Astrocyte of the hippocampus (primary cell): Measurements from ENCODE around the gene NOL6.
"Not testable (repeated sequence)": the region's sequence is repeated elsewhere in the genome, so short reads cannot be mapped to it uniquely, and the experiment has no call there.

Source experiments
- DNase-seq: peaks from one replicate; pipeline ENCODE4 v3.0.0; 2011; ENCODE audit warnings: low read depth, low spot score

NOL6 gene

DNA sequence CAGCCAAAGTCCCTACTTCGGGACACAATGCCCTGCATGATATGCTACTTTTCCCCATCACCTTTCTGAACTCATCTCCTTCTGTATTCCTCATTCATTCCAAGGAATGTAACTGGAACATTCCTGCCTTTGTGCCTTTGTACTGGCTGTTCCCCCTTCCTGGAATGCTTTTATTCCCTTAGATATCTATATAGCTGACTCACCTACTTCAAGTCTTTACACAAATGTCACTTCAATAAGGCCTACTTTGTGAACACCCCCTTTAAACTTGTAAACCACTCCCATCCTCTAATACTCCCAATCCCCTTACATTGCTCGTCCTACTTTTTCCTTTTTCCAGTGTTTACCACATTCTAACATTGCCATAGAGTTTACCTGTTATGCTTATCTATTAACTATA lies 2.4 kb downstream of the NOL6 start:
- DNase-seq, result peak; percentile 75

DNA sequence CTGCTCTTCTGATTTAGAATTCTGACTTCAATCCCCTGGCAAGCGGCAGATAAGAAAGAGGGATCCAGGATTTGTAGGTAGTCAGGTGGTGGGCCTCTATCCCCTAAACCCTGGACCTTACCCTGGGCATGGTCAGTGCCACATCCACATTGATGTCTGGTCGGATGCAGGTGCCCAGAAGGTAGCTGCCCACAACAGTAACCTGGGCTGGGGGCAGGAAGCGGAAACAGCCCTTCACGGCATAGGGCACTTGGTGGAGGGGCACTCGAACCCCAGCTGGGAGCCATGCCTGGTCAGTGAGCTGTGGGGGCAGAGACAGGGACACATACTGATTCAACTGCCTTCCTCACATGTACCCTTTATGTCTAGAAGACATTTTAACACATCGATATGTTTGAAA lies 3.8 kb downstream of the NOL6 start:
- DNase-seq, result no peak

DNA sequence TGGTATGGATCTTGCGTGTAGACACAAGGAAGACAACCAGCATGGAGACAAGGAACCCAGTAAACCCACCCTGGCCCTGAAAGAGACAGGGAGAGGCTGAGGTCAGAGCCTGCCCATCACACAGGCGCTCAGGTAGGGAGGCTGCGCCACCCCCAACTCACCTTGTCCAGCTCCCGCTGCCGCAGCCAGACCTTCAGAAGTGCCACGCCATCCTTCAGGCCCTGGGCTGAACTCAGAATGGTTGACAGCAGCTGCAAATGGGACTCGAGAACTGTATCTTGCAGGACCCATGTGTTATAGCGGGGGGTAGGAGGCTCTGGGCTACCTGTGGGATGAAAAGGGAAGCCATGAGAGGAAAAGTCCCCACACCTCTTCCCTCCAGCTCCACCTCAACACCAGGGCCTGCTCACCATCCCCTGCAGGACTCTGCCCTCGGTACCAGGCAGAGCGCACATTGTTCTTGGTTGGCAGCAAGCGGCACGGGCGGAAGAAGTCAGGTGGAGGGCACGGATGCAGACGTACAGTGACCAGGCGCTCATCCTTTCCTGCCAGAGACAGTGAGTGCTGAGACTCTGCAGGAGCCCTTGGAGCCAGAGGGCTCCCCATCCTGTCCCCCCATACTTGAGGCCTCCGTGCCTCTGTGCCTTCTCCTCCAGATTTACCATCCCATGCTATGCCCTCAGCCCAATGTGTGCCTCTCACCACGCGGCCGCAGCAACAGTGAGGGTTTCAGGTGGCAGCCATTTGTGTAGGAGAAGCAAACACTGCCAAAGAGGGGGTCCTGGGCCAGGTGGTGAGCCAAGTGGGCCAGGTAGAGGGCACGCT lies 4.7 kb downstream of the NOL6 start:
- no peak for DNase-seq

DNA sequence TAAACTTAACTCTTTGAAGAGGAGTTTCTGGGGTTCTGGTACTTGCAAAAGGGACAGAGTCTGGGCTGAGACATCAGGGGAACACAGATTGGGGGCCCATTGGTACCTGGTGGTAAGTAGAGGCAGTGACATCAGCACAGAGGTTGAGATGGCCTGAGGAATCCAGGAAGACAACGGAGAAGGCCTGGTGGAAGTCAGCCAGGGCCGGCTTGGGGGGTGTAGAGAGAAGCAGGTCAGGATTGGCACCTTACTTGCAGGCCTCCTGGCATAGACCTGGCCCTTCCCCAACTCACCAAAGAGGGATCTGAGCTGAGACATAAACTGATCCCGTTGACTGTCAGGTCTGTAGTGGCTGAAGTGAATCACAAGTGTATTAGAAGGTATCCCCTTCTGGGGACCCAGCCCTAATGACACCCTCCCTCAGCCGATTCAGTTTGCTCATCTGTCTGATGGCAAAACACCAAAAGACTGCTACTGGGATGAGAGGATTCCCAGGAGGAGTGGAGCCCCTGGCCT lies 5.5 kb downstream of the NOL6 start:
- no peak for DNase-seq

DNA sequence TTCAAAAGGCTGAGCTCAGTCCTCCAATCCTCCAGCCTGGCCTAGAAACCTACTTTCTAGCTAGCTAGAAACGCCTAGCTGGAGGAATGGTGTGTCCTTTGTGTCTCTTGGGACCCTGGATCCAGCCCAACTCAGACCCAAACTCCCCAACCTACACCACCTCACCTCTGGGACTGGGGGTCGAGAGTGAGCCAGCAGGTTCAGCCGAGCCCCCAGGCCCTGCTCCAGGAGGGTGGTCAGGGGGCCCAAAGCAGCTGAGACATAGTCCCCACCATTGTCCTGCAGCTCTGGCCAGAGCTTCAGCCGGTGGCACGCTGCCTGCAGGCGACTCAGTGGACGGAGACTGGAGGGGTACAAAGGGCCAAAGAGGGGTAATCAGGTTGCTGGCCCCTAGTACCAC lies 6.2 kb downstream of the NOL6 start:
- no peak for DNase-seq

DNA sequence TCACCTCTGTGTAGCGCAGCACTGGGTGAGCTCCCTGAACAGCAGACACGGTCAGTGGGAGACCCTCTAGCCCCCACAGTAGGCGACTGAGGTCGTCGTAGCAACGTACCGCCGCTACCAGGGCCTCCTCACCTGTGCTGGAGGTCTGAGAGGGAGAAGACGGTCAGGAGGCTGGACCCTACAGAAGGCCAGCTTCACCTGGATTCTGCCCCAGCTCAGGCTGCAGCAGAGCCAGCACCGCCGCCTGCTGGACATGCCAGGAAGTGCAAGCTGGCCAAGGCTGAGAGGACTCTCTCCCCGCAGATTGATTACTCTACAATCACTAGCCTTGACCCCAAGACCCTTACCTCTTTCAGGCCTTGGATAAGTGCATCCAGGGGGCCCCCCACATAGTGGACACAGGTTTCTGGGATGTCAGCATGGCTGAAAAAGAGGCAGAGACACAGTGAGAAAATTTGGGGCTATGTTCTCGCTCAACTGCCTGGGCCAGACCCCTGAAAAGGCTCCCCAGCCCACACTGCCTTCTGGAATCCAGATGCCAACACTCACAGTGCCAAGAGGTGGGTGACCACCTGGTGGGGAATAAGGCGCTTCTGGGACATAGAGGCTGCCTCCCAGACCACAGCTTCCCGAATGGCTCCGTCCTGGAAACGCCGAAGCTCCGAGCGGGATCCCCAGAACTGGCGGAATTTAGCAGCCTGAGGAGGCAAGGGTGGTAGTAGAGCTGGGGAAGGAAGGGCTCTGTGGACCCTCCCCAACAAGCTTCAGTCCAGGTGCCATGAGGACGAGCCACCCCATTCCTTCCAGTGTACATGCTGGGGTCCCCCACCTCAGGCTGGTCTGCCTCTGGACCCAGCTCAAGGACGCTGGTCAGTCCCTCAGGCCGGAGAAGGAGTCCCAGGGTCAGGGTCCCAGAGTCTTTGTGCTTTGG lies 6.9 kb downstream of the NOL6 start:
- peak; percentile 70 for DNase-seq

DNA sequence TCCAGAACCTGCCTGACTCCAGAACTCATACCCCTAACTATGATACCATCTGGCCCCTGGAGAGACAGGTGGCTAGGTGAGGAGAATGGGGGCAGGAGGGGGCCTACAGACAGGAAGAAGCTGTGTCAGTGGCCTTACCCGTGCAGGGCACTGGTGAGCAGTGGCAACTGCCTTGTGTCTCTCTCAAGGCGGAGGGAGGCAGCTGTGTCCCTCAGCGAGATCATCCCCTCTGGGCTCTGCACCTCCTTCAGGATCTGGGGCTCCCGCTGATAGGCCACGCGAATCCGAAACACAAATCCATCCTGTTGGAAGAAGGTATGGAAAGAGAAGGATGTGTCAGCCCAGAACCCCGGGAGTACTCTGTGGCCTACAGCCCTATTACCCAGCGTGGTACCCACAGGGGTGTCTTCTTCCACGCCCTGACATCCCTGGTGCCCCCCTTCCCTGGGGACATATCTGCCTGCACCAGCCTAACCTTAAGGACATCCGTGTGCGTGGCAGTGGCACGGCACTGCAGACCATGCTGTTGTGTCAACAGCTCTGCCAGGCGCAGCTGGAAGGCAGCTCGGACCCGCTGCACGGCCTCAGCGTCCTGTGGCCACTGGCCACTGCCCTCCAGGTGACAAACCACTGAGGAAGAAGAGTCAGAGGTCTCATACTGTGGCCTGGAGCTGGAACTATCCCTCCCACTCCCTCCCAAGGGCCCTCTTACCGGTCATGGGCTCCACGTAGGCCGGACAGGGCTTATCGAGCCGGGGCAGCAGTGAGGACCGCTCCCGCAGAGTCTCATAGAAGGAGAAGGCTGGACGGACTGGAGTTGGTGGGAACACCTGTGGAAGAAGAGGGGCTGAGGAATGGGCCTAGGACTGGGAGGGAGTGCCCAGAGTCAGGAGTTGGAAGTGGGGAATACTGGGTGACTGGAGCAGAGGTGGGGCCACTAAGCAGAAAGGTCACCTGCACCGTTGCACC lies 7.8 kb downstream of the NOL6 start:
- DNase-seq, result no peak

DNA sequence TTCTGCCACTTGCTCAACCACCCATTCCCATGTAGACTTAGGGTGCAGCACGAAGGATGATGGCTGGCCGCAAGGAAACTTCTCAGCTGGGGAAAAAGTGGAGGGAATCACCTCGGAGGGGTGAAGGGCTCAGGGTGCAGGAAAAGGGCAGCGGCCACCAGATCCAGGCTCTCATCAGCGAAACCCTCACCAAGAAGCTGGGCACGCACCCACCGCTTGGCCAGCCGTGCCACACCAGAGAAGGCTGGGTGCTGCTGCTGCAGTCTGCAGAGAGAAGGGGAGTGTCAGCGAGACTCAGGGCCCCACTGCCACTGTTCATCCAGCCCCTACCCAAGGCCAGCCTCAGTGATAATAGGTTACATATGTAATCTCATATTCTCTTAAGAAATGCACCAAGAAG lies 8.6 kb downstream of the NOL6 start:
- DNase-seq, result no peak

DNA sequence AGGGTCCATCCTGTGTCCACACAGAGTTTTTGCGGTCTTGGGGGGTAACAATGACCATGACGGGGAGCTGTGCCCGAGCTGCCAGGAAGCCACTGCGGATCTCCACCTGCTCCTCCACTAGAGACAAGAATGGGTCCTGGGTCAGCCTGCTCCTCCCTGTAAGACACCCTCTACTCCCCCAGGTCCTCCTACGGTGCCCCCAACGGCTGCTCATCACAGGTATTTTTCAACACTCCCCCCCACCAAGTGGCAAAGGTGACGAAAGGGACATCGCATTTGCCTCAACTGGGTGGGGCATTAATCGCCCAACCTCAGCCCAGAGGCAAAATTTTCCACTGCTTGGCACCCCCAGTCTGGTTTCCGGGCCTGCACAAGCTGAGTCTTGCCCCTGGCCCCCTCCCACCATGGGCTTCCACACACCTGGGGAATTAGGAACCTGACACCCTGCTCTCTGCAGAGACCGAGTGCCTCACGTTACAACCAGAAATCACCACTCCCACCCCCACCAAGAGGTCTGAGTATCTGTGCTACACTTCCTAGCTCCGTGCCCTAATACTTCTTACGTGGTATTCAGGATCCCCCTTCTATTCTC lies 9.6 kb downstream of the NOL6 start:
- DNase-seq, result no peak

DNA sequence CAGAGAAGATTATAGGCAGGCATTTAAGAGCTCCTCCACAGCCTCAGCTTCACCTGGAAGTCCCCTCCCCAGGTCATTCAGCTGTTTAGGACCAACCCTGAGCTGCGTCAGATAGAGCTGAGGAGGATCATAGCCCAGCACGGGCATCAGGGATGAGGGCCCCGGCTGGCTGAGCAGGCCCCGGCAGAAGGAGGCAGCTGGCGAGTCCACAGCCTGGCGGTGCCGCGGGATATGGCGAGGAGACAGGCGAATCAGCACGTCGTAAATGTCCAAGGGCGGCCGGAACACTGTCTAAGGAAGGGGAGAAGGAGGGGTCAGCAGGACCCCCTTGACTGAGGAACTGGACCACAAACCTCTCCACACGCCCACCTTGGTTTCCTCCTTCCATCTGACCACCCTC lies 10.6 kb downstream of the NOL6 start:
- DNase-seq, result no peak

DNA sequence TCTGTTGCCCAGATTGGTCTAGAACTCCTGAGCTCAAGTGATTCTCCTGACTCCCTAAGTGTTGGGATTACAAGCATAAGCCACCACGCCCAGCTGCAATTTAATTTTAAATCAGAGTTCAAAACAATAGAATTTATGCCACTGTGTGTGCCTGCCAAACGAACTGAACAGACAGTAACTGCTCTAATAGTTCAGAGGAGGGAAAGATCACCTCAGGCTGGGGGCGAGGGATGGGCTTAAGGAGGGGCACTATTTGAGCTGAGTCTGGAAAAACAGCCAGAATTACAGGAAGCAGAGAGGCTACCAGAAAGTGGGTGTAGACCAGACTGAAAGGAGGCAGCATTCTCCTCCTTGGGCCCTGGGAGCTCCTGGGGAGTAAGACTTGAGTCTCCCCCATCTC lies 12.2 kb downstream of the NOL6 start:
- DNase-seq, result no peak

DNA sequence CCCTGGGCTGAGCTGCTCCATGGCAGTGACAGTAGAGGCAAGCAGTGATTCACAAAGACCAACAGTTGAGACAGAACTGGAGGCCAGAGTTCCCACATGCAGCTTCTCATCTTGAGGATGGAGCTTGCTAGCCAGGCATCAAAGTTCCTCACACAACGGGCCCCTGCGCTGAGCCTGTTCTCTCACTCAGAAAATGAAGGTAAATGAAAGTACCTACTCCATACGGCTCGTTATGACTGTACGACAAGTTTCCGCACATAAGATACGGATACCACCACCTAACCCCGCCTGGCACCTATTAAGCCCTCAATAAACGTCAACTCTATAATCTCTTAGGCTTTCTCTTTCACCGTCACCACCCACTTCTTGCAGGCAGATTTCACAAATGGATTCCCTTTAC lies 12.9 kb downstream of the NOL6 start:
- DNase-seq, result no peak

DNA sequence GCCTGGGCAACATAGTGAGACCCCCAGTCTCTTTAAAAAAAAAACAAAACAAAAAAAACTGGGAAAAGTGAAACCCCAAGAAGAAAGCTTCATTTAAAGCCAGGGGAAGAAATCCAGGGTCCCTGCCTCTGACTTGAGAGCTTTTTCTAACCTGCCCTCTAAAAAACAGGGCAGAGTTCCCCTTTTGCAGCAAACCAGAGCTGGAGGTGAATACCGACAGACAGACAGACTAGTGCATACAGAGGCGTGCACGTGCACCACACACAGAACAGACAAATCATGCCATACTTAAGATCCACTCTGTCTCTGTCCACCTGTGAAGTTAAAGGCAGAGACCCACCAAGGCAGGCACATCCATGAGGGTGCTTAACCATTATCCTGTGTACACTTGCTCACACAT lies 14.6 kb downstream of the NOL6 start:
- no peak for DNase-seq

DNA sequence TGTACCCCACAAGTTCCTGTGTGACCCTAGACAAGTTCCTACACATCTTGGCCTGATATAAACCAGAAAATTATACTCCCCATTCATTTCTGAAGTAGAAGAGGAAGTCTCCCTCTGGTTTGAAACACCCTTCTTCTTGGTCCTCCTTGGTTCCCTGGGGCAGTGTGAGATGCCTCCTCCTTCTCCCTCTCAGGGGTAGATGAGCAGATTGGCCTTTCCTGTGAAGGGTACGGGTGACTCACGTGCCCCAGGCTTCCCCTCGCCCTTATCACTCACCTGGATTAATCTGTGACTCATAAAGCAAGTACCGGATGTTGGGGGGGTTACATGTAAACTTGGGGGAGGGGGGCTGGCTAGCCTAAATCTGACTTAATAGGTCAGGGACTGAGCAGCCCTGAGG lies 15.3 kb downstream of the NOL6 start:
- peak; percentile 45 for DNase-seq

DNA sequence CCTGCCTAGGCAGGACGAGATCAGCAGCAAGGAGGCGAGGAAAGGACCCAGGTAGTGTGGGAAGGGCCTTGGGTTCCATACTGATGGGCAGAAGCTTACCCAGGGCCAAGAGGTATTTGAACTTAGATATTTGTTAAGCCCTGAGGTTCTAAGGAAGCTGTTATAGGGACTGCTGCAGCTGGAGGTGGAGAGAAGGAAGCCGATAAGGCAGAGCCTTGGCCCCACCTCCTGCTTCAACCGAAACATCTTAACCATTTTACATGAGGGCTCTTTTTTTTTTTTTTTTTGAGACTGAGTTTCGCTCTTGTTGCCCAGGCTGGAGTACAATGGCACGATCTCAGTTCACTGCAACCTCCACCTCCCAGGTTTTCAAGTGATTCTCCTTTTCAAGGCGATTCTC lies 17.8 kb downstream of the NOL6 start:
- DNase-seq, result no peak

DNA sequence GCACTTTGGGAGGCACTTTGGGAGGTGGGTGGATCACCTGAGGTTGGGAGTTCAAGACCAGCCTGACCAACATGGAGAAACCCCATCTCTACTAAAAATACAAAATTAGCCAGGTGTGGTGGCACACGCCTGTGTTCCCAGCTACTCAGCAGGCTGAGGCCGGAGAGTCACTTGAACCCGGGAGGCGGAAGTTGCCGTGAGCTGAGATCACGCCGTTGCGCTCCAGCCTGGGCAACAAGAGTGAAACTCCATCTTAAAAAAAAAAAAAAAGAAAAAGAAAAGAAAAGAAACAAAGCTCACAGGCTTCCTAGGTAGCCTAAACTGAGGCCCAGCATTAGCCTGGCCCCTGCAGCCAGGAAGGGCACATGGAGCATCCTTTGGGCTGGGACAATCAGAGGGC lies 18.3 kb downstream of the NOL6 start:
- DNase-seq, result not testable (repeated sequence)

DNA sequence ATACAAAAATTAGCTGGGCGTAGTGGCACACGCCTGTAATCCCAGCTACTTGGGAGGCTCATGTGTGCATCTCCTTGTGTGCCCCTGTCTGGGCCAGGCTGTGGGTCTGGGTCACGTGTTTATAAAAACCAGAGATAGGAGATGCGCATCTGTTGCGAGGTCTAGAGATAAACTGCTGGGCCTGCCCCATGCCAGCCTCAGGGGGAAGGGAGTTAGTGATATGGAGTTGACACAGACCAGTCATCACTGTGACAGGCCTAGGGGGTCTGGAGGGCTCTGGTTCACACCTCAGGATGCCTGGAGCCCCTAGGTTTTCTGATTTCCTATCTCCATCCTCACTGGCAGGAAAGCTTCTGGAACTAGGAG lies 19.1 kb downstream of the NOL6 start:
- not testable (repeated sequence) for DNase-seq

DNA sequence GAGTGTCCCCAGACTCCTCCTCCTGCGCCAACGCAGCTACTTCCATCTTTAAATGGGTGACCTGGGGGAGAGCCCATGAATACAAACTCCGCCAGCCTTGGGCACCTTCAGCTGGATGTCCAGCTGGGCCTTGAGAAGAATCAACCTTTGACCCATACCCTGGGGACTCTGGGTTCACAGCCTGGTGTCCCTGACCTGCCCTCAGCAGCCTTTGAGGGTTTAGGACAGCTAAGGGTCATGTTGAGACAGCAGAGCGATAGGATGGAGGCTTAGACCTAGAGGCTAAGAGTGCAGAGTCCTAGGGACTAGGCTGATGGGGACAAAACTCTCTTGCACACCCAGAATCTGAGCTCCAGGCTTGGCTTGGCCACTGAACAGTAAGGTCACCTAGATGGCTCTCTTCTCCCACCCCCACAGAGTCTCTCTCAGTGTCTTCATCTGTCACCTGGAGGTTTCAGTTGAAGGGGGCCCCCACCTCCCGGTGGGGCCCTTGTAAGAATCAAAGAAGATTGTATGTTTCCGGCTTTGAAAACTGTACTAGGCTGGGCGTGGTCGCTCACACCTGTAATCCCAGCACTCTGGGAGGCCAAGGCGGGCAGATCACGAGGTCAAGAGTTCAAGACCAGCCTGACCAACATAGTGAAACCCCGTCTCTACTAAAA lies 19.6 kb downstream of the NOL6 start:
- no peak for DNase-seq

DNA sequence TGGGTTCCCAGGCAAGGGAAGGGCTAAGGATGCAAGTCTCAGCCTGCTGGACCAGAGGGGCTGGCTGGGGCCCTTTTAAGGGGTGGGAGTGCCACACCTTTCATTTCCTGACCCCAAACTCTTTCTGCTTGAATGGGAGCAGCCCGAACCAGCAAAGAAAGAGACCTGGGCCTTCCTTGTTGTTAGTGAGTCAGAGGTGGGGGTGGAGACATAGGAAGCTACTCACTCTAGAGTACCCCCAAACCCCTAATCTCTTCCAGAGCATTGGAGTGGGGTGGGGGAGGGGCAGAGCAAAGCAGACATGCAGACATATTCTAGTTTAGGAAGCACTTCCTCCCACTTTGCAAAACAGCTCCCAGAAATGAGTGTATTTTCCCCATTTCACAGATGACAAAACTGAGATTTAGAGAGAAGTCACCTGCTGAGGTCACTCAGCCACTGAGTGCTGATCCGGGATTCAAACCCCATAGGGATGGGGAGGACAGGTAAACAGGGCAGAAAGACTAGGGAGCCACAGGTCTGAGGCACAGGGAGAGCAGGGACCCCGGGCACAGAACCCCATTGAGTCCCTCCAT lies 20.4 kb downstream of the NOL6 start:
- DNase-seq, result no peak

DNA sequence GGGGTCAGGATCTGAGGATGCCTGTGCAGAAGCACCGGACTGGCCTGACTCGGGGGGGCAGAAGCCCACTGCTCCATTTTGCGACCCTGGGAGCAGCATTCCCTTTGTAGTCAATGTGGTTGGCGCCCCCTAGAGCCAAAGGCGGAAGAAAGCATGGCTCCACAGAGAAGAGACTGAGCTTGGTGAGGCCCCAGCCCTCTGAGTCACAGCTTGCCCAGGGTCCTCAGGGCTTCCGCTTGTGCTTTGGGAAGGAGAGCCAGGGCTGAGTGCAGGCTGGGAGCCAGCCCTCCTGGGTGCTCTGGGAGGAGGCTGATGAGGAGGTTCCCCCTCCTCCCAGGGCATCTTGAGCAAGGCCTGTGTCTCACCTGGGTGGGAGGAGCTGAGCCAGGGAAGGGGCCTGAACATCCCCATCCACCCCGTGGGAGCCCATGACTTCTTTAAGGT lies 20.9 kb downstream of the NOL6 start:
- peak; percentile 89 for DNase-seq
